OCI-LY3 (cell line): ENCODE measurements around the gene RSPRY1.

Source experiments
- EZH2phosphoT487 ChIP-seq: fragments of 200-600 bp; shearing (Covaris generic); IDR thresholded peaks from 2 replicates; pipeline ENCODE4 v1.6.1; 2018; ENCODE audit warnings: antibody characterized with exemption, mixed run types, low read depth
- TF ChIP-seq, protein P1 (sequence below): fragments of 200-600, 300-600 bp; sonication (generic); IDR thresholded peaks from 2 replicates; pipeline ENCODE4 v1.5.1; 2014; ENCODE audit warnings: antibody characterized with exemption, low read length, low read depth

- TF ChIP-seq, protein P1, sequence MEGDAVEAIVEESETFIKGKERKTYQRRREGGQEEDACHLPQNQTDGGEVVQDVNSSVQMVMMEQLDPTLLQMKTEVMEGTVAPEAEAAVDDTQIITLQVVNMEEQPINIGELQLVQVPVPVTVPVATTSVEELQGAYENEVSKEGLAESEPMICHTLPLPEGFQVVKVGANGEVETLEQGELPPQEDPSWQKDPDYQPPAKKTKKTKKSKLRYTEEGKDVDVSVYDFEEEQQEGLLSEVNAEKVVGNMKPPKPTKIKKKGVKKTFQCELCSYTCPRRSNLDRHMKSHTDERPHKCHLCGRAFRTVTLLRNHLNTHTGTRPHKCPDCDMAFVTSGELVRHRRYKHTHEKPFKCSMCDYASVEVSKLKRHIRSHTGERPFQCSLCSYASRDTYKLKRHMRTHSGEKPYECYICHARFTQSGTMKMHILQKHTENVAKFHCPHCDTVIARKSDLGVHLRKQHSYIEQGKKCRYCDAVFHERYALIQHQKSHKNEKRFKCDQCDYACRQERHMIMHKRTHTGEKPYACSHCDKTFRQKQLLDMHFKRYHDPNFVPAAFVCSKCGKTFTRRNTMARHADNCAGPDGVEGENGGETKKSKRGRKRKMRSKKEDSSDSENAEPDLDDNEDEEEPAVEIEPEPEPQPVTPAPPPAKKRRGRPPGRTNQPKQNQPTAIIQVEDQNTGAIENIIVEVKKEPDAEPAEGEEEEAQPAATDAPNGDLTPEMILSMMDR, result peak; percentile 87
- TF ChIP-seq EZH2phosphoT487, result no peak
Observed at GRCh38 chr16:57167953-57168352, 18.2 kb upstream of the RSPRY1 start.
